NB4 (cell line): ENCODE results near the gene MADD.

Experiments used
- DNase-seq: peaks from one replicate; pipeline ENCODE4 v3.0.0; 2010; ENCODE audit warnings: low read depth
- H3K4me3 ChIP-seq: one replicate; pipeline ENCODE4 v1.5.1; 2011; ENCODE audit warnings: mild to moderate bottlenecking, low read depth, low read length, moderate library complexity
- CTCF ChIP-seq: IDR thresholded peaks from one replicate; pipeline ENCODE4 v1.5.1; 2012; ENCODE audit warnings: low read depth, low read length
- MAX ChIP-seq: IDR thresholded peaks from 2 replicates; pipeline ENCODE4 v1.6.1; 2011; ENCODE audit warnings: low read depth, low read length
- MYC ChIP-seq: IDR thresholded peaks from 2 replicates; pipeline ENCODE4 v1.6.1; 2011; ENCODE audit warnings: low read depth, low read length
- POLR2A ChIP-seq: IDR thresholded peaks from 2 replicates; pipeline ENCODE4 v1.6.1; 2011; ENCODE audit warnings: mild to moderate bottlenecking; ENCODE audit not compliant: insufficient read length; ENCODE audit errors: extremely low read depth

The MADD gene

GRCh38 chr11:47285969-47286770 lies 16.2 kb downstream of the MADD start:
- TF ChIP-seq CTCF (no peak), MAX (no peak), POLR2A (no peak), MYC (no peak)
- no peak for DNase-seq
- H3K4me3 ChIP-seq: no peak overlapping the region

- DNase-seq: no peak
- TF ChIP-seq MYC (no peak), POLR2A (no peak)
- no peak overlapping the region for H3K4me3 ChIP-seq
These were observed 18.1 kb downstream of the MADD start for GRCh38 chr11:47288066-47288465.

DNA sequence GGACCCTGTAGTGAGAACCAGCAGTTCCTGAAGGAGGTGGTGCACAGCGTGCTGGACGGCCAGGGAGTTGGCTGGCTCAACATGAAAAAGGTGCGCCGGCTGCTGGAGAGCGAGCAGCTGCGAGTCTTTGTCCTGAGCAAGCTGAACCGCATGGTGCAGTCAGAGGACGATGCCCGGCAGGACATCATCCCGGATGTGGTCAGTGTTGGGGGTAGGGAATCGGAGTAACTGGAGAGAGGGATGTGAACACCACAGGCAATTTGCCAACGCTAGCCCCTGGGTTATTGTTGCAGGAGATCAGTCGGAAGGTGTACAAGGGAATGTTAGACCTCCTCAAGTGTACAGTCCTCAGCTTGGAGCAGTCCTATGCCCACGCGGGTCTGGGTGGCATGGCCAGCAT lies 19.9 kb downstream of the MADD start:
- TF ChIP-seq POLR2A: no peak
- no peak for TF ChIP-seq CTCF
- no peak for TF ChIP-seq MAX
- TF ChIP-seq MYC: no peak
- no peak for DNase-seq

DNA sequence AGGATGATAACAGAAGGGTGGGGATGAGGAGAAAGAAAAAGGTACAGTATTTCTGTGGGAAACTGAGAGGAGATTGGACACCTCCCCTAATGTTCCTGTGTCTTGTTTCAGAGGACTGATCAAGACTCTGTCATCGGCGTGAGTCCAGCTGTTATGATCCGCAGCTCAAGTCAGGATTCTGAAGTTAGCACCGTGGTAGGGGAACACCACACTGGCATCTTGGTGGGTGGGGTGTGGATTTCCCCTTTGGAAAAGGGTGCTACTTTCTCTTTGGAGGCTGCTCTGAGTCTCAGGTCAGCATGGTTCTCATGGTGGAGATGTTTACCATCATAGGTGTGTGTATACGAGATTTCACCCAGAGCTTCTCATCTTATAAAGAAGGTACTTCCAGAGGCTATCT lies 25.5 kb downstream of the MADD start:
- H3K4me3 ChIP-seq: no peak overlapping the region
- TF ChIP-seq POLR2A (no peak), MAX (no peak), MYC (no peak)

More for the DNA sequence above, 19.9 kb downstream of the MADD start:
- H3K4me3 ChIP-seq: no peak overlapping the region

GRCh38 chr11:47296045-47296444 lies 26.1 kb downstream of the MADD start:
- DNase-seq: no peak
- H3K4me3 ChIP-seq: no peak overlapping the region
- no peak for TF ChIP-seq MYC
- TF ChIP-seq CTCF: no peak
- no peak for TF ChIP-seq MAX
- no peak for TF ChIP-seq POLR2A

More for the DNA sequence above, 25.5 kb downstream of the MADD start:
- no peak for DNase-seq

GRCh38 chr11:47299078-47299477 lies 29.1 kb downstream of the MADD start:
- no peak for TF ChIP-seq POLR2A
- DNase-seq: no peak
- no peak overlapping the region for H3K4me3 ChIP-seq

- TF ChIP-seq MAX (no peak), MYC (no peak), POLR2A (no peak), CTCF (no peak)
These were observed 32.9 kb downstream of the MADD start for GRCh38 chr11:47302853-47303252.

More at GRCh38 chr11:47302853-47303252, 32.9 kb downstream of the MADD start:
- DNase-seq: no peak
- no peak overlapping the region for H3K4me3 ChIP-seq
